GM19351 (cell line): ENCODE measurements around the gene PLEKHD1.
"Not testable (repeated sequence)": the region's sequence is repeated elsewhere in the genome, so short reads cannot be mapped to it uniquely, and the experiment has no call there.

Experiments
- ATAC-seq: cut with Tn5 transposase; IDR thresholded peaks from one replicate; pipeline ENCODE4 v1.9.1; 2021; ENCODE audit warnings: mild to moderate bottlenecking, moderate library complexity; ENCODE audit not compliant: unreplicated experiment

Gene PLEKHD1

GRCh38 chr14:69480136-69480535 lies 4.4 kb upstream of the PLEKHD1 start:
- ATAC-seq: no peak

GRCh38 chr14:69481815-69482568 lies 2.5 kb upstream of the PLEKHD1 start:
- ATAC-seq: peak; percentile 93

- ATAC-seq: no peak
Measured at GRCh38 chr14:69483765-69484443, 624 bp upstream of the PLEKHD1 start.

GRCh38 chr14:69485315-69485660 lies 760 bp downstream of the PLEKHD1 start:
- ATAC-seq: no peak

- no peak for ATAC-seq
Measured at GRCh38 chr14:69485701-69486100, 1.2 kb downstream of the PLEKHD1 start.

GRCh38 chr14:69487226-69487625 lies 2.7 kb downstream of the PLEKHD1 start:
- ATAC-seq: no peak

- ATAC-seq: no peak
Measured at GRCh38 chr14:69487771-69488170, 3.2 kb downstream of the PLEKHD1 start.

GRCh38 chr14:69489495-69489894 lies 5.0 kb downstream of the PLEKHD1 start:
- ATAC-seq: no peak

- no peak for ATAC-seq
Measured at GRCh38 chr14:69490219-69490918, 5.8 kb downstream of the PLEKHD1 start.

- ATAC-seq: no peak
Measured at GRCh38 chr14:69491193-69491592, 6.7 kb downstream of the PLEKHD1 start.

- no peak for ATAC-seq
Measured at GRCh38 chr14:69493038-69493437, 8.5 kb downstream of the PLEKHD1 start.

- no peak for ATAC-seq
Measured at GRCh38 chr14:69493791-69494190, 9.3 kb downstream of the PLEKHD1 start.

GRCh38 chr14:69495341-69495921 lies 10.9 kb downstream of the PLEKHD1 start:
- ATAC-seq: no peak

GRCh38 chr14:69497866-69498265 lies 13.3 kb downstream of the PLEKHD1 start:
- ATAC-seq: not testable (repeated sequence)

GRCh38 chr14:69498286-69498685 lies 13.8 kb downstream of the PLEKHD1 start:
- ATAC-seq: not testable (repeated sequence)

- no peak for ATAC-seq
Measured at GRCh38 chr14:69499436-69499835, 14.9 kb downstream of the PLEKHD1 start.

GRCh38 chr14:69500096-69500495 lies 15.6 kb downstream of the PLEKHD1 start:
- no peak for ATAC-seq

- no peak for ATAC-seq
Measured at GRCh38 chr14:69500736-69501135, 16.2 kb downstream of the PLEKHD1 start.

- ATAC-seq: no peak
Measured at GRCh38 chr14:69501423-69501838, 16.9 kb downstream of the PLEKHD1 start.

- ATAC-seq: no peak
Measured at GRCh38 chr14:69504775-69505174, 20.2 kb downstream of the PLEKHD1 start.
